Trophoblast cell (in vitro differentiated cells and primary cell): ENCODE measurements around the gene SMARCA1.
"Not testable (repeated sequence)": the region's sequence is repeated elsewhere in the genome, so short reads cannot be mapped to it uniquely, and the experiment has no call there.

Source experiments
- DNase-seq, 2 donors: peaks; one replicate each; pipeline ENCODE4 v3.0.0-alpha.2; 2016
- H2AFZ ChIP-seq: 2 replicates; pipeline ENCODE4 v1.6.1; 2013; ENCODE audit warnings: low read length, moderate library complexity, mild to moderate bottlenecking; ENCODE audit not compliant: insufficient read depth, poor library complexity
- H2AK5ac ChIP-seq: 2 replicates; pipeline ENCODE4 v1.6.1; 2013; ENCODE audit warnings: mild to moderate bottlenecking, low read length
- H2BK120ac ChIP-seq: 2 replicates; pipeline ENCODE4 v1.6.1; 2013; ENCODE audit warnings: low read length, mild to moderate bottlenecking, moderate library complexity; ENCODE audit not compliant: insufficient read depth, poor library complexity
- H2BK12ac ChIP-seq: 2 replicates; pipeline ENCODE4 v1.6.1; 2013; ENCODE audit warnings: mild to moderate bottlenecking, low read length, moderate library complexity
- H2BK5ac ChIP-seq: 2 replicates; pipeline ENCODE4 v1.6.1; 2013; ENCODE audit warnings: low read length, low read depth, moderate library complexity, mild to moderate bottlenecking; ENCODE audit not compliant: poor library complexity
- H3K14ac ChIP-seq: 2 replicates; pipeline ENCODE4 v1.6.1; 2013; ENCODE audit warnings: mild to moderate bottlenecking, low read length
- H3K18ac ChIP-seq: 2 replicates; pipeline ENCODE4 v1.6.1; 2013; ENCODE audit warnings: mild to moderate bottlenecking, low read length
- H3K23ac ChIP-seq: 2 replicates; pipeline ENCODE4 v1.6.1; 2013; ENCODE audit warnings: low read length
- H3K27ac ChIP-seq: 2 replicates; pipeline ENCODE4 v1.5.1; 2013; ENCODE audit warnings: low read depth, mild to moderate bottlenecking, inconsistent platforms, low read length, moderate library complexity
- H3K27me3 ChIP-seq: 2 replicates; pipeline ENCODE4 v1.6.1; 2013; ENCODE audit warnings: inconsistent platforms, mild to moderate bottlenecking, low read length, moderate library complexity; ENCODE audit not compliant: insufficient read depth
- H3K36me3 ChIP-seq, 2 experiments: 1 replicate in 1 of 2; 2 replicates in 1 of 2; pipeline ENCODE4 v1.6.1; 2013; ENCODE audit warnings: low read length in 2 of 2, mild to moderate bottlenecking in 2 of 2, moderate library complexity in 1 of 2; ENCODE audit not compliant: insufficient read depth in 2 of 2, control insufficient read depth in 1 of 2
- H3K4ac ChIP-seq: 2 replicates; pipeline ENCODE4 v1.6.1; 2013; ENCODE audit warnings: low read depth, mild to moderate bottlenecking, low read length, moderate library complexity
- H3K4me1 ChIP-seq, 2 experiments: 1 replicate in 1 of 2; 2 replicates in 1 of 2; pipeline ENCODE4 v1.6.1; 2013; ENCODE audit warnings: low read length in 2 of 2, mild to moderate bottlenecking in 2 of 2, moderate library complexity in 1 of 2; ENCODE audit not compliant: insufficient read depth in 2 of 2, control insufficient read depth in 1 of 2
- H3K4me2 ChIP-seq: 2 replicates; pipeline ENCODE4 v1.6.1; 2013; ENCODE audit warnings: inconsistent platforms, mild to moderate bottlenecking, low read length, moderate library complexity
- H3K4me3 ChIP-seq: 2 replicates; pipeline ENCODE4 v1.5.1; 2013; ENCODE audit warnings: mild to moderate bottlenecking, low read depth, low read length, inconsistent platforms
- H3K79me1 ChIP-seq: one replicate; pipeline ENCODE4 v1.6.1; 2013; ENCODE audit warnings: low read length
- H3K79me2 ChIP-seq: 2 replicates; pipeline ENCODE4 v1.6.1; 2013; ENCODE audit warnings: low read length, mild to moderate bottlenecking; ENCODE audit not compliant: control insufficient read depth, insufficient read depth, poor library complexity
- H3K9ac ChIP-seq: 2 replicates; pipeline ENCODE4 v1.6.1; 2013; ENCODE audit warnings: mild to moderate bottlenecking, low read length
- H3K9me3 ChIP-seq: 2 replicates; pipeline ENCODE4 v1.6.1; 2013; ENCODE audit warnings: low read depth, mild to moderate bottlenecking, control low read depth, inconsistent platforms, low read length; ENCODE audit not compliant: insufficient read depth
- H4K12ac ChIP-seq: 2 replicates; pipeline ENCODE4 v1.6.1; 2013; ENCODE audit warnings: low read depth, mild to moderate bottlenecking, low read length, moderate library complexity
- H4K8ac ChIP-seq: 2 replicates; pipeline ENCODE4 v1.6.1; 2013; ENCODE audit warnings: low read depth, mild to moderate bottlenecking, low read length, moderate library complexity
- H4K91ac ChIP-seq: one replicate; pipeline ENCODE4 v1.6.1; 2013; ENCODE audit warnings: low read depth, mild to moderate bottlenecking, low read length, moderate library complexity
- WGBS: extraction: QIAGEN DNeasy Blood & Tissue Kit; methylation state at CpG from one replicate; pipeline ENCODE4 v1.1.7; 2013; ENCODE audit warnings: missing lambda C conversion rate; ENCODE audit not compliant: insufficient read length, insufficient coverage; ENCODE audit errors: extremely low coverage; 5-methylcytosine and 5-hydroxymethylcytosine counted together

SMARCA1 gene

GRCh38 chrX:129565046-129565650 is 41.9 kb upstream of the SMARCA1 start:
- Histone ChIP-seq H2BK12ac (no peak overlapping the region), H3K18ac (no peak overlapping the region), H3K9me3 (no peaks in the 10 kb centered on the region), H3K4me3 (no peak overlapping the region), H3K27ac (no peak overlapping the region), H3K23ac (no peak overlapping the region), H2BK120ac (no peak overlapping the region), H4K91ac (no peak overlapping the region), H3K79me2 (no peaks in the 10 kb centered on the region), H3K4me1 (no peaks in the 10 kb centered on the region), H2BK5ac (no peak overlapping the region), H2AK5ac (no peak overlapping the region), H3K4me2 (no peak overlapping the region), H3K14ac (no peak overlapping the region), H3K79me1 (no peaks in the 10 kb centered on the region), H3K36me3 (peaks cover 2 to 4% of the 10 kb centered on the region in 2 experiments), H3K9ac (no peak overlapping the region), H3K27me3 (no peaks in the 10 kb centered on the region), H2AFZ (no peak overlapping the region), H3K4ac (no peak overlapping the region), H4K8ac (no peak overlapping the region), H4K12ac (no peak overlapping the region)
- DNase-seq = no peak
- no CpG with 5 or more reads among the region's 3 CpGs for WGBS

GRCh38 chrX:129564345-129564744 is 41.1 kb upstream of the SMARCA1 start:
- H3K9ac ChIP-seq, H3K27me3 ChIP-seq, H2BK120ac ChIP-seq, H3K4me3 ChIP-seq, H3K79me1 ChIP-seq, H2BK12ac ChIP-seq, H3K79me2 ChIP-seq, H3K14ac ChIP-seq, H3K18ac ChIP-seq, H4K12ac ChIP-seq, H3K23ac ChIP-seq, H3K4me2 ChIP-seq, H4K91ac ChIP-seq, H3K27ac ChIP-seq, H4K8ac ChIP-seq, H2BK5ac ChIP-seq, H3K4me1 ChIP-seq, H3K4ac ChIP-seq, H2AFZ ChIP-seq, H3K9me3 ChIP-seq, H3K36me3 ChIP-seq, DNase-seq, H2AK5ac ChIP-seq: not testable (repeated sequence)
- no CpG with 5 or more reads among the region's 5 CpGs for WGBS

GRCh38 chrX:129561453-129561852 is 38.2 kb upstream of the SMARCA1 start:
- WGBS = 100% methylated on average over 1 of the region's 3 CpGs
- no peak overlapping the region for H4K12ac ChIP-seq
- H3K4me3 ChIP-seq = no peak overlapping the region
- H2BK5ac ChIP-seq = no peak overlapping the region
- no peak overlapping the region for H3K23ac ChIP-seq
- no peak overlapping the region for H3K4ac ChIP-seq
- peaks cover 0 to 2% of the 10 kb centered on the region in 2 experiments for H3K4me1 ChIP-seq
- no peaks in the 10 kb centered on the region for H3K9me3 ChIP-seq
- no peak overlapping the region for H3K9ac ChIP-seq
- no peaks in the 10 kb centered on the region for H3K27me3 ChIP-seq
- no peak overlapping the region for H4K91ac ChIP-seq
- no peak overlapping the region for H2AK5ac ChIP-seq
- H3K36me3 ChIP-seq = peaks cover 5 to 7% of the 10 kb centered on the region in 2 experiments
- no peak overlapping the region for H3K27ac ChIP-seq
- no peak overlapping the region for H4K8ac ChIP-seq
- no peak overlapping the region for H2BK120ac ChIP-seq
- no peak overlapping the region for H2AFZ ChIP-seq
- no peak overlapping the region for H3K4me2 ChIP-seq
- DNase-seq = no peak
- no peak overlapping the region for H3K14ac ChIP-seq
- no peaks in the 10 kb centered on the region for H3K79me1 ChIP-seq
- no peak overlapping the region for H3K18ac ChIP-seq
- no peaks in the 10 kb centered on the region for H3K79me2 ChIP-seq
- no peak overlapping the region for H2BK12ac ChIP-seq

- Histone ChIP-seq H4K91ac (no peak overlapping the region), H3K27me3 (no peaks in the 10 kb centered on the region), H3K36me3 (peaks cover 3 to 7% of the 10 kb centered on the region in 2 experiments), H3K27ac (no peak overlapping the region), H2AFZ (no peak overlapping the region), H3K9me3 (no peaks in the 10 kb centered on the region), H3K18ac (no peak overlapping the region), H2BK12ac (no peak overlapping the region), H3K23ac (no peak overlapping the region), H2BK120ac (no peak overlapping the region), H3K79me2 (no peaks in the 10 kb centered on the region), H2AK5ac (no peak overlapping the region), H3K4ac (no peak overlapping the region), H3K4me3 (no peak overlapping the region), H2BK5ac (no peak overlapping the region), H3K4me2 (no peak overlapping the region), H4K12ac (no peak overlapping the region), H3K14ac (no peak overlapping the region), H4K8ac (no peak overlapping the region), H3K9ac (no peak overlapping the region), H3K4me1 (peaks cover 0 to 2% of the 10 kb centered on the region in 2 experiments), H3K79me1 (no peaks in the 10 kb centered on the region)
- DNase-seq = no peak
- no CpG with 5 or more reads among the region's 1 CpG for WGBS
Observed at GRCh38 chrX:129559783-129560182, 36.5 kb upstream of the SMARCA1 start.
